GM23338 (cell line): ENCODE measurements around the gene ZNF546. TPM values are rescaled to one million over a fixed set of nuclear protein-coding genes. Genes with fewer than 3 reads are reported as not detected.

Source experiments
- ATAC-seq: fragments of 200-7000 bp; cut with Tn5 transposase; 3 replicates; pipeline ENCODE4 v1.9.1; 2020
- DNase-seq: peaks from one replicate; pipeline ENCODE4 v3.0.0-alpha.2; 2015; ENCODE audit warnings: low spot score
- H2AFZ ChIP-seq: fragments of 200-600 bp; sonication (generic); 2 replicates; pipeline ENCODE4 v1.8.0; 2016; ENCODE audit warnings: antibody characterized with exemption, mild to moderate bottlenecking, moderate library complexity
- H3F3A ChIP-seq: fragments of 200-600 bp; sonication (generic); replicated peaks from 2 replicates; pipeline ENCODE4 v1.8.0; 2017; ENCODE audit warnings: antibody characterized with exemption, mixed run types, low read depth
- H3K27ac ChIP-seq: fragments of 200-600 bp; sonication (generic); 2 replicates; pipeline ENCODE4 v1.6.1; 2016; ENCODE audit warnings: low read depth
- H3K27me3 ChIP-seq: fragments of 200-600 bp; sonication (generic); 2 replicates; pipeline ENCODE4 v1.8.0; 2016; ENCODE audit warnings: mild to moderate bottlenecking, mixed run types, moderate library complexity; ENCODE audit not compliant: insufficient read depth
- H3K36me3 ChIP-seq: fragments of 200-600 bp; sonication (generic); 2 replicates; pipeline ENCODE4 v1.8.0; 2016; ENCODE audit warnings: mild to moderate bottlenecking; ENCODE audit not compliant: insufficient read depth
- H3K4me1 ChIP-seq: fragments of 200-600 bp; sonication (generic); 2 replicates; pipeline ENCODE4 v1.8.0; 2016; ENCODE audit warnings: mild to moderate bottlenecking, moderate library complexity; ENCODE audit not compliant: insufficient read depth
- H3K4me2 ChIP-seq: fragments of 200-600 bp; sonication (generic); 2 replicates; pipeline ENCODE4 v1.7.1; 2017; ENCODE audit warnings: mixed run types
- H3K4me3 ChIP-seq: fragments of 200-600 bp; sonication (generic); 2 replicates; pipeline ENCODE4 v1.6.1; 2016; ENCODE audit warnings: mixed run types
- H3K79me2 ChIP-seq: fragments of 200-600 bp; sonication (generic); replicated peaks from 2 replicates; pipeline ENCODE4 v1.8.0; 2017; ENCODE audit warnings: mild to moderate bottlenecking; ENCODE audit not compliant: insufficient read depth
- H3K9me2 ChIP-seq: fragments of 200-600 bp; sonication (generic); 2 replicates; pipeline ENCODE4 v1.8.0; 2017; ENCODE audit not compliant: insufficient read depth
- H4K20me1 ChIP-seq: fragments of 200-600 bp; sonication (generic); replicated peaks from 2 replicates; pipeline ENCODE4 v1.8.0; 2017; ENCODE audit warnings: mild to moderate bottlenecking; ENCODE audit not compliant: insufficient read depth
- H3K27ac Mint-ChIP-seq: 2 replicates; pipeline ENCODE4 v1.8.0; 2020; ENCODE audit warnings: inconsistent platforms, mild to moderate bottlenecking, moderate library complexity, mixed read lengths
- H3K27me3 Mint-ChIP-seq: 3 replicates; pipeline ENCODE4 v1.8.0; 2022; ENCODE audit warnings: low read depth, mild to moderate bottlenecking, moderate library complexity, mixed read lengths, inconsistent platforms; ENCODE audit not compliant: insufficient read depth, poor library complexity
- H3K36me3 Mint-ChIP-seq: 3 replicates; pipeline ENCODE4 v1.8.0; 2021; ENCODE audit warnings: low read depth, mild to moderate bottlenecking, inconsistent platforms, moderate library complexity, mixed read lengths
- H3K4me1 Mint-ChIP-seq: 3 replicates; pipeline ENCODE4 v1.8.0; 2020; ENCODE audit warnings: mild to moderate bottlenecking, inconsistent platforms, mixed read lengths
- H3K4me3 Mint-ChIP-seq: 3 replicates; pipeline ENCODE4 v1.8.0; 2021; ENCODE audit warnings: moderate library complexity, mild to moderate bottlenecking, inconsistent platforms, mixed read lengths
- H3K9me3 Mint-ChIP-seq: 3 replicates; pipeline ENCODE4 v1.8.0; 2020; ENCODE audit warnings: moderate library complexity, mild to moderate bottlenecking, inconsistent platforms, mixed read lengths
- CREB1 ChIP-seq: fragments of 250-450 bp; sonication (Bioruptor Pico); IDR thresholded peaks from 2 replicates; pipeline ENCODE4 v1.5.0; 2020; ENCODE audit warnings: low read depth, mild to moderate bottlenecking, moderate library complexity
- EZH2 ChIP-seq: fragments of 200-600 bp; sonication (generic); IDR thresholded peaks from one replicate; pipeline ENCODE4 v1.8.0; 2017; ENCODE audit warnings: antibody characterized with exemption, mild to moderate bottlenecking, low read depth; ENCODE audit not compliant: unreplicated experiment
- JUNB ChIP-seq: IDR thresholded peaks from one replicate; pipeline ENCODE4 v1.6.1; 2016; ENCODE audit warnings: antibody characterized with exemption; ENCODE audit not compliant: unreplicated experiment
- NANOG ChIP-seq: IDR thresholded peaks from 2 replicates; pipeline ENCODE4 v1.6.1; 2016; ENCODE audit warnings: antibody characterized with exemption, borderline replicate concordance
- ZNF114 ChIP-seq: fragments of 250-450 bp; sonication (Bioruptor Pico); IDR thresholded peaks from 2 replicates; pipeline ENCODE4 v1.5.0; 2020; ENCODE audit warnings: mild to moderate bottlenecking, moderate library complexity
- polyA plus RNA-seq: library from polyadenylated mRNA; unstranded; fragments of >200 nt; fragmentation: Nextera tagmentation; extraction: Ambion mirVana; gene quantifications from 2 replicates; pipeline ENCODE4 v1.2.1, GENCODE V29; 2016
- total RNA-seq: library from RNA; depleted of rRNA; stranded (reverse); fragments of >200 nt; shearing (Covaris generic); gene quantifications from 2 replicates; pipeline ENCODE4 v1.2.3, GENCODE V29; 2014
- TF ChIP-seq, protein P1 (sequence below), 2 experiments: fragments of 200-600 bp in 1 of 2; sonication (generic) in 1 of 2; conservative IDR thresholded peaks; 2 replicates each; pipeline versions ENCODE4 v1.5.1 to v1.6.1; 2016 to 2017; ENCODE audit warnings: antibody characterized with exemption in 2 of 2, low read depth in 2 of 2, mild to moderate bottlenecking in 2 of 2, moderate library complexity in 1 of 2
- TF ChIP-seq, protein P2 (sequence below): IDR thresholded peaks from one replicate; pipeline ENCODE4 v1.6.1; 2018; ENCODE audit warnings: antibody characterized with exemption; ENCODE audit not compliant: unreplicated experiment

The ZNF546 gene
- total and polyA plus RNA-seq, 2 experiments from 2014 or later: 0.38 to 0.95 TPM

DNA sequence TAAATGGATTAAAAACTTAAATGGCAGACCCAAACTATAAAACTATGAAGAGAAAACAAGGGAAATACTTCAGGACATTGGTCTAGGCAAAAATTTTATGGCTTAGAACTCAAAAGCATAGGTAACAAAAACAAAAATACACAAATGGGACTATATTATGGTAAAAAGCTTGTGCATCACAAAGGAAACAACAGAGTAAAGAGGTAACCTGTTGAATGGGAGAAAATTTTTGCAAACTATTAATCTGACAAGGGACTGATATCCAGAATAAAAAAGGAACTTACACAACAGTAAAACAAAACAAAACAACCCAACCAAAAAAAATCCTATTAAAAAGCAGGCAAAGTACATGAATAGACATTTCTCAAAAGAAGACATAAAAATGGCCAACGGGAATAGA, 9.3 kb upstream of the ZNF546 start (continued):
- TF ChIP-seq, protein P1, sequence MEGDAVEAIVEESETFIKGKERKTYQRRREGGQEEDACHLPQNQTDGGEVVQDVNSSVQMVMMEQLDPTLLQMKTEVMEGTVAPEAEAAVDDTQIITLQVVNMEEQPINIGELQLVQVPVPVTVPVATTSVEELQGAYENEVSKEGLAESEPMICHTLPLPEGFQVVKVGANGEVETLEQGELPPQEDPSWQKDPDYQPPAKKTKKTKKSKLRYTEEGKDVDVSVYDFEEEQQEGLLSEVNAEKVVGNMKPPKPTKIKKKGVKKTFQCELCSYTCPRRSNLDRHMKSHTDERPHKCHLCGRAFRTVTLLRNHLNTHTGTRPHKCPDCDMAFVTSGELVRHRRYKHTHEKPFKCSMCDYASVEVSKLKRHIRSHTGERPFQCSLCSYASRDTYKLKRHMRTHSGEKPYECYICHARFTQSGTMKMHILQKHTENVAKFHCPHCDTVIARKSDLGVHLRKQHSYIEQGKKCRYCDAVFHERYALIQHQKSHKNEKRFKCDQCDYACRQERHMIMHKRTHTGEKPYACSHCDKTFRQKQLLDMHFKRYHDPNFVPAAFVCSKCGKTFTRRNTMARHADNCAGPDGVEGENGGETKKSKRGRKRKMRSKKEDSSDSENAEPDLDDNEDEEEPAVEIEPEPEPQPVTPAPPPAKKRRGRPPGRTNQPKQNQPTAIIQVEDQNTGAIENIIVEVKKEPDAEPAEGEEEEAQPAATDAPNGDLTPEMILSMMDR (conservative IDR thresholded peaks at IDR 0.05; ENCODE audit: low read depth in 2 of 2): no peak
- TF ChIP-seq CREB1 (CRISPR knock-in tag): no peak

DNA sequence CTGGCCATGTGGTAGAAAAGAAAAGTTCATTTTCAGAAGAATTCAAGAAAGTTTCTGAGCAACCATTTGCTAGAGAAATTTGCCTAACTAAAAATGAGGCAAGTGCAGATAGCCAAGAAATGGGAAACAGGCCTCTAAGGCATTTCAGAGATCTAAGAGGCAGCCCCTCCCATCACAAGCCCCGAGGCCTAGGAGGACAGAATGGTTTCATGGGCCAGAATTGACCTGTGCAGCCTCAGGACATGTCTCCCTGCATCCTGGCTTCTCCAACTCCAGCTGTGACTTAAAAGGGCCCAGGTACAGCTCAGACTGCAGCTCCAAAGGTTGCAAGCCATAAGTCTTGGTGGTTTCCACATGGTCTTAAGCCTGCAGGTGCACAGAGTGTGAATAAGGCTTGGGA, 3.3 kb upstream of the ZNF546 start:
- Mint-ChIP-seq H3K36me3 (peaks cover 21% of the 10 kb centered on the region), H3K4me3 (no peak overlapping the region), H3K27me3 (peaks cover 2% of the 10 kb centered on the region), H3K4me1 (peaks cover 9% of the 10 kb centered on the region; the same call in 1 of the 3 replicates), H3K9me3 (peaks cover 28% of the 10 kb centered on the region), H3K27ac (no peak overlapping the region)
- no peak overlapping the region for H2AFZ ChIP-seq
- H4K20me1 ChIP-seq: peaks cover 5% of the 10 kb centered on the region; the same call in 1 of the 2 replicates
- H3K4me2 ChIP-seq: no peak overlapping the region
- TF ChIP-seq ZNF114 (CRISPR knock-in tag) (no peak), NANOG (no peak), CREB1 (CRISPR knock-in tag) (no peak), JUNB (no peak), EZH2 (no peak)
- TF ChIP-seq, protein P2, sequence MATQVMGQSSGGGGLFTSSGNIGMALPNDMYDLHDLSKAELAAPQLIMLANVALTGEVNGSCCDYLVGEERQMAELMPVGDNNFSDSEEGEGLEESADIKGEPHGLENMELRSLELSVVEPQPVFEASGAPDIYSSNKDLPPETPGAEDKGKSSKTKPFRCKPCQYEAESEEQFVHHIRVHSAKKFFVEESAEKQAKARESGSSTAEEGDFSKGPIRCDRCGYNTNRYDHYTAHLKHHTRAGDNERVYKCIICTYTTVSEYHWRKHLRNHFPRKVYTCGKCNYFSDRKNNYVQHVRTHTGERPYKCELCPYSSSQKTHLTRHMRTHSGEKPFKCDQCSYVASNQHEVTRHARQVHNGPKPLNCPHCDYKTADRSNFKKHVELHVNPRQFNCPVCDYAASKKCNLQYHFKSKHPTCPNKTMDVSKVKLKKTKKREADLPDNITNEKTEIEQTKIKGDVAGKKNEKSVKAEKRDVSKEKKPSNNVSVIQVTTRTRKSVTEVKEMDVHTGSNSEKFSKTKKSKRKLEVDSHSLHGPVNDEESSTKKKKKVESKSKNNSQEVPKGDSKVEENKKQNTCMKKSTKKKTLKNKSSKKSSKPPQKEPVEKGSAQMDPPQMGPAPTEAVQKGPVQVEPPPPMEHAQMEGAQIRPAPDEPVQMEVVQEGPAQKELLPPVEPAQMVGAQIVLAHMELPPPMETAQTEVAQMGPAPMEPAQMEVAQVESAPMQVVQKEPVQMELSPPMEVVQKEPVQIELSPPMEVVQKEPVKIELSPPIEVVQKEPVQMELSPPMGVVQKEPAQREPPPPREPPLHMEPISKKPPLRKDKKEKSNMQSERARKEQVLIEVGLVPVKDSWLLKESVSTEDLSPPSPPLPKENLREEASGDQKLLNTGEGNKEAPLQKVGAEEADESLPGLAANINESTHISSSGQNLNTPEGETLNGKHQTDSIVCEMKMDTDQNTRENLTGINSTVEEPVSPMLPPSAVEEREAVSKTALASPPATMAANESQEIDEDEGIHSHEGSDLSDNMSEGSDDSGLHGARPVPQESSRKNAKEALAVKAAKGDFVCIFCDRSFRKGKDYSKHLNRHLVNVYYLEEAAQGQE: no peak
- TF ChIP-seq, protein P1 (conservative IDR thresholded peaks at IDR 0.05; ENCODE audit: low read depth in 2 of 2): no peak
- H3K27me3 ChIP-seq: no peaks in the 10 kb centered on the region
- no peak overlapping the region for H3K27ac ChIP-seq
- DNase-seq (no peak), ATAC-seq (no peak)
- peaks cover 51% of the 10 kb centered on the region for H3K79me2 ChIP-seq
- no peaks in the 10 kb centered on the region for H3K9me2 ChIP-seq
- no peak overlapping the region for H3K4me3 ChIP-seq
- H3F3A ChIP-seq: no peaks in the 10 kb centered on the region; the same call in 1 of the 2 replicates
- 0 out of 2 replicates have a peak, but pooled peaks cover 5% of the 10 kb centered on the region for H3K36me3 ChIP-seq
- H3K4me1 ChIP-seq: no peaks in the 10 kb centered on the region; the same call in 1 of the 2 replicates
